Skeletal muscle tissue (tissue), 4 donors: ENCODE measurements around the gene EYA2. TPM values are rescaled to one million over a fixed set of nuclear protein-coding genes. Genes with fewer than 3 reads are reported as not detected.

Experiments
- H3K27ac ChIP-seq: one replicate; pipeline ENCODE4 v1.7.0; 2013; ENCODE audit warnings: mild to moderate bottlenecking, low read depth, low read length, inconsistent platforms
- H3K27me3 ChIP-seq, 3 donors: one replicate each; pipeline ENCODE4 v1.7.0; 2013; ENCODE audit warnings: low read length in 3 of 3; ENCODE audit not compliant: control insufficient read depth in 3 of 3, insufficient read depth in 3 of 3
- H3K36me3 ChIP-seq, 3 donors: one replicate each; pipeline ENCODE4 v1.7.0; 2013; ENCODE audit warnings: low read length in 3 of 3; ENCODE audit not compliant: control insufficient read depth in 3 of 3, insufficient read depth in 3 of 3
- H3K4me1 ChIP-seq, 3 donors: one replicate each; pipeline ENCODE4 v1.7.0; 2013; ENCODE audit warnings: low read length in 3 of 3, mild to moderate bottlenecking in 3 of 3; ENCODE audit not compliant: control insufficient read depth in 3 of 3, insufficient read depth in 3 of 3
- H3K4me3 ChIP-seq, 3 donors: one replicate each; pipeline ENCODE4 v1.7.0; 2013; ENCODE audit warnings: low read length in 3 of 3
- H3K9ac ChIP-seq, 3 donors: one replicate each; pipeline ENCODE4 v1.7.0; 2013; ENCODE audit warnings: low read length in 3 of 3, mild to moderate bottlenecking in 3 of 3, moderate library complexity in 2 of 3, low read depth in 1 of 3
- H3K9me3 ChIP-seq, 3 donors: one replicate each; pipeline ENCODE4 v1.7.0; 2013; ENCODE audit warnings: low read length in 3 of 3; ENCODE audit not compliant: control insufficient read depth in 3 of 3
- total RNA-seq: library from RNA; depleted of rRNA; stranded (reverse); fragments of >200 nt; gene quantifications from one replicate; pipeline ENCODE4 v1.2.3, GENCODE V29; 2014
- donor health status: Osteomylitis.

The EYA2 gene
- total RNA-seq: 1.0 TPM

GRCh38 chr20:46894579-46894958 lies at the start of gene EYA2:
TSS of gene EYA2 (plus strand) at chr20:46894843. CDS start at chr20:46990011, 95,168 bp downstream.
- H3K9ac ChIP-seq: peak within 1 kb of the TSS in 1 of 3 donors; percentile 50

GRCh38 chr20:46844965-46845364 lies 49.7 kb upstream of the EYA2 start:
- Histone ChIP-seq H3K4me1 (no peaks in the 10 kb centered on the region), H3K27me3 (peaks cover 0 to 7% (median 0%) of the 10 kb centered on the region in 3 donors), H3K4me3 (no peak overlapping the region), H3K9me3 (peaks cover 0 to 2% (median 0%) of the 10 kb centered on the region in 3 donors), H3K27ac (no peak overlapping the region), H3K36me3 (no peaks in the 10 kb centered on the region), H3K9ac (no peak overlapping the region)

More at GRCh38 chr20:46894579-46894958, at the start of gene EYA2:
- Histone ChIP-seq H3K36me3 (no peaks in the 10 kb centered on the region), H3K27me3 (peaks cover 26 to 38% (median 26%) of the 10 kb centered on the region in 3 donors), H3K4me1 (no peaks in the 10 kb centered on the region), H3K9me3 (peaks cover 0 to 11% (median 0%) of the 10 kb centered on the region in 3 donors), H3K27ac (no peak within 1 kb of the TSS), H3K4me3 (peak within 1 kb of the TSS; percentile 45 to 64 (median 62))

- H3K9ac ChIP-seq: no peak overlapping the region
- no peaks in the 10 kb centered on the region for H3K4me1 ChIP-seq
- H3K36me3 ChIP-seq: no peaks in the 10 kb centered on the region
- H3K4me3 ChIP-seq: no peak overlapping the region
- no peak overlapping the region for H3K27ac ChIP-seq
- peaks cover 0 to 5% (median 0%) of the 10 kb centered on the region in 3 donors for H3K27me3 ChIP-seq
- H3K9me3 ChIP-seq: peaks cover 0 to 2% (median 0%) of the 10 kb centered on the region in 3 donors
Measured at GRCh38 chr20:46849269-46849668, 45.4 kb upstream of the EYA2 start.

GRCh38 chr20:46849751-46850150 lies 44.9 kb upstream of the EYA2 start:
- no peaks in the 10 kb centered on the region for H3K4me1 ChIP-seq
- H3K9me3 ChIP-seq: peaks cover 0 to under 1% (median 0%) of the 10 kb centered on the region in 3 donors
- no peaks in the 10 kb centered on the region for H3K36me3 ChIP-seq
- peaks cover 0 to 5% (median 0%) of the 10 kb centered on the region in 3 donors for H3K27me3 ChIP-seq
- H3K27ac ChIP-seq: no peak overlapping the region
- no peak overlapping the region for H3K9ac ChIP-seq
- H3K4me3 ChIP-seq: no peak overlapping the region

GRCh38 chr20:46850416-46850815 lies 44.2 kb upstream of the EYA2 start:
- no peak overlapping the region for H3K9ac ChIP-seq
- peaks cover 0 to 5% (median 0%) of the 10 kb centered on the region in 3 donors for H3K27me3 ChIP-seq
- H3K9me3 ChIP-seq: no peaks in the 10 kb centered on the region
- no peaks in the 10 kb centered on the region for H3K36me3 ChIP-seq
- H3K4me1 ChIP-seq: no peaks in the 10 kb centered on the region
- no peak overlapping the region for H3K27ac ChIP-seq
- no peak overlapping the region for H3K4me3 ChIP-seq

GRCh38 chr20:46850896-46851295 lies 43.7 kb upstream of the EYA2 start:
- H3K36me3 ChIP-seq: no peaks in the 10 kb centered on the region
- H3K27me3 ChIP-seq: peaks cover 0 to 5% (median 0%) of the 10 kb centered on the region in 3 donors
- H3K9me3 ChIP-seq: no peaks in the 10 kb centered on the region
- H3K27ac ChIP-seq: no peak overlapping the region
- no peak overlapping the region for H3K9ac ChIP-seq
- no peaks in the 10 kb centered on the region for H3K4me1 ChIP-seq
- H3K4me3 ChIP-seq: no peak overlapping the region

GRCh38 chr20:46851746-46852145 lies 42.9 kb upstream of the EYA2 start:
- Histone ChIP-seq H3K27ac (no peak overlapping the region), H3K27me3 (peaks cover 0 to 5% (median 0%) of the 10 kb centered on the region in 3 donors), H3K4me3 (no peak overlapping the region), H3K9me3 (no peaks in the 10 kb centered on the region), H3K4me1 (no peaks in the 10 kb centered on the region), H3K9ac (no peak overlapping the region), H3K36me3 (no peaks in the 10 kb centered on the region)

- Histone ChIP-seq H3K4me3 (no peak overlapping the region), H3K36me3 (no peaks in the 10 kb centered on the region), H3K9me3 (no peaks in the 10 kb centered on the region), H3K27me3 (peaks cover 0 to 5% (median 0%) of the 10 kb centered on the region in 3 donors), H3K9ac (no peak overlapping the region), H3K4me1 (no peaks in the 10 kb centered on the region), H3K27ac (no peak overlapping the region)
Measured at GRCh38 chr20:46852313-46852712, 42.3 kb upstream of the EYA2 start.

GRCh38 chr20:46853926-46854325 lies 40.7 kb upstream of the EYA2 start:
- Histone ChIP-seq H3K27ac (no peak overlapping the region), H3K27me3 (peaks cover 0 to 5% (median 0%) of the 10 kb centered on the region in 3 donors), H3K4me3 (no peak overlapping the region), H3K4me1 (no peaks in the 10 kb centered on the region), H3K36me3 (no peaks in the 10 kb centered on the region), H3K9ac (no peak overlapping the region), H3K9me3 (no peaks in the 10 kb centered on the region)

- Histone ChIP-seq H3K36me3 (no peaks in the 10 kb centered on the region), H3K27ac (no peak overlapping the region), H3K4me1 (no peaks in the 10 kb centered on the region), H3K4me3 (no peak overlapping the region), H3K9ac (no peak overlapping the region), H3K27me3 (no peaks in the 10 kb centered on the region), H3K9me3 (peaks cover 0 to under 1% (median 0%) of the 10 kb centered on the region in 3 donors)
Measured at GRCh38 chr20:46857061-46857831, 37.4 kb upstream of the EYA2 start.
